Endothelial cell of umbilical vein (primary cell): ENCODE data around the gene SAMD14.

Experiments used
- EZH2 ChIP-seq: IDR thresholded peaks from 2 replicates; pipeline ENCODE4 v1.6.1; 2012; ENCODE audit warnings: borderline replicate concordance, low read depth, mild to moderate bottlenecking, moderate library complexity, low read length, inconsistent platforms; ENCODE audit not compliant: severe bottlenecking
- FOS ChIP-seq: IDR thresholded peaks from 2 replicates; pipeline ENCODE4 v1.6.1; 2011; ENCODE audit warnings: mild to moderate bottlenecking, low read length, moderate library complexity, borderline replicate concordance; ENCODE audit not compliant: insufficient read depth
- JUN ChIP-seq: IDR thresholded peaks from 2 replicates; pipeline ENCODE4 v1.6.1; 2011; ENCODE audit warnings: borderline replicate concordance, low read depth; ENCODE audit not compliant: insufficient read length, insufficient read depth
- MYC ChIP-seq: IDR thresholded peaks from one replicate; pipeline ENCODE4 v1.6.1; 2011; ENCODE audit warnings: mild to moderate bottlenecking, low read depth, low read length
- POLR2A ChIP-seq: IDR thresholded peaks from 2 replicates; pipeline ENCODE4 v1.6.1; 2012; ENCODE audit warnings: low read depth, mild to moderate bottlenecking, control low read depth, low read length
- POLR2AphosphoS5 ChIP-seq: IDR thresholded peaks from 2 replicates; pipeline ENCODE4 v1.6.1; 2012; ENCODE audit warnings: low read depth, mild to moderate bottlenecking, control low read depth, low read length, moderate library complexity; ENCODE audit not compliant: insufficient read depth
- TF ChIP-seq, protein P1 (sequence below), 2 donors: IDR thresholded peaks; 1 replicate in 1 of 2; 2 replicates in 1 of 2; pipeline ENCODE4 v1.5.1; 2011; ENCODE audit warnings: low read length in 2 of 2, mild to moderate bottlenecking in 2 of 2, moderate library complexity in 2 of 2, control low read depth in 1 of 2, inconsistent platforms in 1 of 2, low read depth in 1 of 2; ENCODE audit not compliant: insufficient read depth in 1 of 2; ENCODE audit errors: extremely low read depth in 1 of 2

GRCh38 chr17:50133769-50134099 is 3.8 kb upstream of the SAMD14 start:
- TF ChIP-seq POLR2A (no peak), POLR2AphosphoS5 (no peak), EZH2 (no peak), JUN (no peak), FOS (no peak), MYC (no peak)
- TF ChIP-seq, protein P1, sequence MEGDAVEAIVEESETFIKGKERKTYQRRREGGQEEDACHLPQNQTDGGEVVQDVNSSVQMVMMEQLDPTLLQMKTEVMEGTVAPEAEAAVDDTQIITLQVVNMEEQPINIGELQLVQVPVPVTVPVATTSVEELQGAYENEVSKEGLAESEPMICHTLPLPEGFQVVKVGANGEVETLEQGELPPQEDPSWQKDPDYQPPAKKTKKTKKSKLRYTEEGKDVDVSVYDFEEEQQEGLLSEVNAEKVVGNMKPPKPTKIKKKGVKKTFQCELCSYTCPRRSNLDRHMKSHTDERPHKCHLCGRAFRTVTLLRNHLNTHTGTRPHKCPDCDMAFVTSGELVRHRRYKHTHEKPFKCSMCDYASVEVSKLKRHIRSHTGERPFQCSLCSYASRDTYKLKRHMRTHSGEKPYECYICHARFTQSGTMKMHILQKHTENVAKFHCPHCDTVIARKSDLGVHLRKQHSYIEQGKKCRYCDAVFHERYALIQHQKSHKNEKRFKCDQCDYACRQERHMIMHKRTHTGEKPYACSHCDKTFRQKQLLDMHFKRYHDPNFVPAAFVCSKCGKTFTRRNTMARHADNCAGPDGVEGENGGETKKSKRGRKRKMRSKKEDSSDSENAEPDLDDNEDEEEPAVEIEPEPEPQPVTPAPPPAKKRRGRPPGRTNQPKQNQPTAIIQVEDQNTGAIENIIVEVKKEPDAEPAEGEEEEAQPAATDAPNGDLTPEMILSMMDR (IDR thresholded peaks at IDR 0.05; ENCODE audit: extremely low read depth in 1 of 2, insufficient read depth in 1 of 2, low read depth in 1 of 2, low read length in 2 of 2), result no peak
